ENCODE measurements around the gene ZNF205. TPM values are rescaled to one million over a fixed set of nuclear protein-coding genes. Genes with fewer than 3 reads are reported as not detected.

The ZNF205 gene
- total and polyA plus RNA-seq, 10 of the 15 experiments (the other 5 are each of a cell fraction or from before 2014, with no cell fraction given): 0.26 to 1.5 (median 0.78) TPM; not detected in 2

DNA sequence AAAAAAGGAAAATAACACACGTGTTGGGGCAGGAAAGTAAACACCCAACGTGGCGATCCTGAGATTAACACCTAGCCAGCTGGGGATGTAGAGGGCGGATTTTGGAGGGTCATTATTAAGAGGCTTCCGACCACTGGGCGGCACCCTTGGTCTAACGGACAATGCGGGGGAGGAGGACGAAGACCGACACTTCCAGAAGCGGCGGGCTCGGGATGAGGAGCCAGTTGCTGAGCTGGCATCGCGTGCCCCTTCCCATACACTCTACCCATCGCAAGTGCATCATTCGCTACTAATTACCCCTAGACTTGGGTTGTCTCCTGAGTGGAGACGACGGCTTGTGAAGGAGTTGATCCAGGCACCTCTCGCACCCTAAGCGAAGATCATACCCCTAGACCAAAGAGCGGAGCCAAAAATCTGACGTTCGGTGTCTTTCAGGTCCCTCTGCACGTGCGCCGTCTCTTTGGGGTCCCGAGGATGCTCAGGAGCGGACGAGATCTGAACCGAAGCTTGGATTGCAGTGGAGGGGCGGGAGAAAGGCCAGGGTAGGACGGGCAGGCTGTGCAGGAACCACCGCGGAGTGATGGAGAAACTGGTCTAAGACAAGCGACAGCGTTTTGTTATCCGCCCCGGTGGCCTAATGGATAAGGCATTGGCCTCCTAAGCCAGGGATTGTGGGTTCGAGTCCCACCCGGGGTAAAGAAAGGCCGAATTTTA, 40.0 kb downstream of the ZNF205 start (continued):
- TF ChIP-seq MEF2B (IDR thresholded peaks at IDR 0.05; ENCODE audit: partially characterized antibody, poor library complexity, severe bottlenecking) (no peak), KDM1A (IDR thresholded peaks at IDR 0.05; ENCODE audit: borderline replicate concordance) (no peak), DPF2 (IDR thresholded peaks at IDR 0.05) (0 out of 2 replicates have a peak, but pooled peaks have one; percentile 49), SMARCA5 (IDR thresholded peaks at IDR 0.05) (peak; percentile 72; the same call in 1 of the 2 replicates), RCOR1 (conservative IDR thresholded peaks at IDR 0.05; ENCODE audit: low read depth, low read length) (0 out of 2 replicates have a peak, but pooled peaks have one; percentile 13), SREBF2 (IDR thresholded peaks at IDR 0.05; ENCODE audit: low read length) (peak; percentile 91), RELA (IDR thresholded peaks at IDR 0.05; ENCODE audit: borderline replicate concordance, partially characterized antibody) (peak; percentile 34), RUNX3 (IDR thresholded peaks at IDR 0.05; ENCODE audit: low read length) (peak; percentile 82; the same call in 1 of the 2 replicates), MXI1 (IDR thresholded peaks at IDR 0.05; ENCODE audit: low read depth, low read length) (peak; percentile 49; the same call in 1 of the 2 replicates), IKZF1 (conservative IDR thresholded peaks at IDR 0.05) (peak; percentile 76), CREB1 (IDR thresholded peaks at IDR 0.05; ENCODE audit: low read depth) (peak; percentile 42; the same call in 1 of the 2 replicates), HSF1 (IDR thresholded peaks at IDR 0.05; ENCODE audit: low read depth, low read length) (no peak), BHLHE40 (IDR thresholded peaks at IDR 0.05; ENCODE audit: borderline replicate concordance in 1 of 2, low read depth in 2 of 2, low read length in 1 of 2) (peak; percentile 83 to 93; a peak in 3 of 4 replicates), RAD21 (IDR thresholded peaks at IDR 0.05; ENCODE audit: insufficient read depth, low read depth, low read length) (peak; percentile 49), CHD2 (IDR thresholded peaks at IDR 0.05; ENCODE audit: borderline replicate concordance, low read depth, low read length) (0 out of 2 replicates have a peak, but pooled peaks have one; percentile 20), FOXK2 (IDR thresholded peaks at IDR 0.05) (0 out of 2 replicates have a peak, but pooled peaks have one; percentile 38), IKZF2 (IDR thresholded peaks at IDR 0.05) (peak; percentile 63 to 72; a peak in 2 of 4 replicates), MAX (IDR thresholded peaks at IDR 0.05; ENCODE audit: low read depth, low read length) (0 out of 2 replicates have a peak, but pooled peaks have one; percentile 56), YBX1 (IDR thresholded peaks at IDR 0.05) (no peak), NR2C2 (IDR thresholded peaks at IDR 0.05; ENCODE audit: borderline replicate concordance, control insufficient read depth, insufficient read length, low read depth) (no peak), FOS (IDR thresholded peaks at IDR 0.05; ENCODE audit: borderline replicate concordance, extremely low read depth, insufficient read length) (no peak), LARP7 (IDR thresholded peaks at IDR 0.05) (no peak), CREM (IDR thresholded peaks at IDR 0.05; ENCODE audit: low read depth) (0 out of 2 replicates have a peak, but pooled peaks have one; percentile 25)
- TF ChIP-seq, protein P1, sequence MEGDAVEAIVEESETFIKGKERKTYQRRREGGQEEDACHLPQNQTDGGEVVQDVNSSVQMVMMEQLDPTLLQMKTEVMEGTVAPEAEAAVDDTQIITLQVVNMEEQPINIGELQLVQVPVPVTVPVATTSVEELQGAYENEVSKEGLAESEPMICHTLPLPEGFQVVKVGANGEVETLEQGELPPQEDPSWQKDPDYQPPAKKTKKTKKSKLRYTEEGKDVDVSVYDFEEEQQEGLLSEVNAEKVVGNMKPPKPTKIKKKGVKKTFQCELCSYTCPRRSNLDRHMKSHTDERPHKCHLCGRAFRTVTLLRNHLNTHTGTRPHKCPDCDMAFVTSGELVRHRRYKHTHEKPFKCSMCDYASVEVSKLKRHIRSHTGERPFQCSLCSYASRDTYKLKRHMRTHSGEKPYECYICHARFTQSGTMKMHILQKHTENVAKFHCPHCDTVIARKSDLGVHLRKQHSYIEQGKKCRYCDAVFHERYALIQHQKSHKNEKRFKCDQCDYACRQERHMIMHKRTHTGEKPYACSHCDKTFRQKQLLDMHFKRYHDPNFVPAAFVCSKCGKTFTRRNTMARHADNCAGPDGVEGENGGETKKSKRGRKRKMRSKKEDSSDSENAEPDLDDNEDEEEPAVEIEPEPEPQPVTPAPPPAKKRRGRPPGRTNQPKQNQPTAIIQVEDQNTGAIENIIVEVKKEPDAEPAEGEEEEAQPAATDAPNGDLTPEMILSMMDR (IDR thresholded peaks at IDR 0.05 in 2 of 3, conservative IDR thresholded peaks at IDR 0.05 in 1 of 3; ENCODE audit: control insufficient read depth in 2 of 3, extremely low read depth in 1 of 3, insufficient read depth in 1 of 3, low read depth in 3 of 3, low read length in 3 of 3): peak; percentile 43 to 72 (median 48)

Measured in GM12878 (cell line).